Measurements from ENCODE around the gene NDST1.

Gene NDST1

DNA sequence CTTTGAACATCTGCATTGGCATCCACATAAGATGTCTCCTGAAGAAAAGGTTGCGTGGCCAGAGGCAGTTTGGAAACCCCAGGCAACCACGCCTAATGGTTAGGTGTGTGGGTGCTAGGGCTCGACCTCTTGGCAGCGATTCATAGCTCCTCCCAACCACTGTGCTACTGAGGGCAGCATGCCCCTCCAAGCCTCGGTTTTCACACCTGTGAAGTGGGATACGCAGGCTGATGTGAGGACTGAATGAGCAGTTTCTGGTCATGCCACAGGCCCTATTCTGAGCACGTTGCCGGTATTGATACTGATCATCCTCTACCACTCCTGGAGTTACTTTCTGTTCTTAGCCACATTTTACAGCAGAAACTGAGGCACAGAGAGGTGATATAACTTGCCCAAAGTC is 19.1 kb downstream of the NDST1 start:
- Histone ChIP-seq H3K9ac (ENCODE audit: low read depth, low read length) (no peak overlapping the region), H3K9me3 (ENCODE audit: insufficient read depth, low read depth, low read length) (no peaks in the 10 kb centered on the region), H3K27ac (ENCODE audit: low read depth, low read length) (no peak overlapping the region), H3K4me3 (ENCODE audit: low read length) (no peak overlapping the region), H3K4me1 (ENCODE audit: insufficient read depth, low read length) (peaks cover 40% of the 10 kb centered on the region), H3K27me3 (ENCODE audit: insufficient read depth, low read length) (no peaks in the 10 kb centered on the region), H3K36me3 (ENCODE audit: insufficient read depth, low read length) (peaks cover 28% of the 10 kb centered on the region)
- WGBS = 93% methylated on average over 8 of the region's 8 CpGs

DNA sequence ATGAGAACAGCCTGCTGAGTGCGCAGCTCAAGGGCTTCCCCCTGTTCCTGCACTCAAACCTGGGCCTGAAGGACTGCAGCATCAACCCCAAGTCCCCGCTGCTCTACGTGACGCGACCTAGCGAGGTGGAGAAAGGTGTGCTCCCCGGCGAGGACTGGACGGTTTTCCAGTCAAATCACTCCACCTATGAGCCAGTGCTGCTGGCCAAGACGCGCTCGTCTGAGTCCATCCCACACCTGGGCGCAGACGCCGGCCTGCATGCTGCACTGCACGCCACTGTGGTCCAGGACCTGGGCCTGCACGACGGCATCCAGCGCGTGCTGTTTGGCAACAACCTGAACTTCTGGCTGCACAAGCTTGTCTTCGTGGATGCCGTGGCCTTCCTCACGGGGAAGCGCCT is 19.9 kb downstream of the NDST1 start:
- no peak overlapping the region for H3K27ac ChIP-seq (ENCODE audit: low read depth, low read length)
- no peaks in the 10 kb centered on the region for H3K27me3 ChIP-seq (ENCODE audit: insufficient read depth, low read length)
- H3K36me3 ChIP-seq (ENCODE audit: insufficient read depth, low read length) = peaks cover 35% of the 10 kb centered on the region
- 94% methylated on average over 24 of the region's 24 CpGs for WGBS
- H3K4me1 ChIP-seq (ENCODE audit: insufficient read depth, low read length) = peaks cover 40% of the 10 kb centered on the region
- H3K9ac ChIP-seq (ENCODE audit: low read depth, low read length) = no peak overlapping the region
- no peak overlapping the region for H3K4me3 ChIP-seq (ENCODE audit: low read length)
- H3K9me3 ChIP-seq (ENCODE audit: insufficient read depth, low read depth, low read length) = no peaks in the 10 kb centered on the region

DNA sequence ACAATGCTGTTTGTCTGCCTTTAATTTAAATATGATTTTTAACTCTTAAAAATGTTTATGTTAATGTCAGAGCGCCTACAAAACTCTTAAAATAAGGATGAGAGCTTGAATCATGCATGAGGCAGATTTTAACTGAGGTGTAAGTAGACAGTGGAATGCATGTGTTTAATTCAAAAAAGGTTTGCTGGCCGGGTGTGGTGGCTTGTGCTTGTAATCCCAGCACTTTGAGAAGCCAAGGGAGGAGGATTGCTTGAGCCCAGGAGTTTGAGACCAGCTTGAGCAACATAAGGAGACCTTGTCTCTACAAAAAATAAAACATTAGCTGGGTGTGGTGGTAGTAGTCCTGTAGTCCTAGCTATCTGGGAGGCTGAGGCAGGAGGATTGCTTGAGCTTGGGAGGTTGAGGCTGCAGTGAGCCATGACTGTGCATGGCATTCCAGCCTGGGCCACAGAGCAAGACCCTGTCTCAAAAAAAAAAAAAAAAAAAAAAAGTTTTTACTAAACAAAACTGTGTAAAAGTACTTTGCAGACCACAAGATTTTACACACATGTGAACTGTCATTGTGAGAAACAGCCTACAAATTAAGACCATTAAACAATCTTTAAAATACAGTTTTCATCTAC is 21.1 kb downstream of the NDST1 start:
- no peak overlapping the region; the same call in 1 of the 2 replicates for H3K27ac ChIP-seq (ENCODE audit: low read depth, low read length)
- WGBS = 79% methylated on average over 2 of the region's 2 CpGs

DNA sequence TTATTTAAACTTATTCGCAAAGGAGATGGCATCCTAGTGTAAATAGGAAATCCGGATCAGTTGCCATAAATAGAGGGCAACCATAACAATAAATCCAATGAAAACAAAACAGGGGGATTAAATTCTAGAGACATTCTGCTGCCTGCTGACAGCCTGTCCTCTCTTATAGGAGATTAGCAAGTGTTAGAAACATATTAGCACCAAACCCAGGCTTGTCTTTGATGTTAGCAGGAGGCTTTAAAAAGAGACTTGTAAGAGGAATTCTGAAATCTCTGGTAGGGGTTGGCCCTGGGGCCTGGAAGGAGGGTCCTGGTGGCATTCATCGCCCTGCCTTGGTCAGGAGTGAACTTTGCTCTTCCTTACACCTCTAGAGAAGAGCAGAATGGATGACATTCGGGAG is 21.6 kb downstream of the NDST1 start:
- 17% methylated on average over 4 of the region's 4 CpGs for WGBS
- peaks cover 50% of the 10 kb centered on the region for H3K36me3 ChIP-seq (ENCODE audit: insufficient read depth, low read length)
- H3K9me3 ChIP-seq (ENCODE audit: insufficient read depth, low read depth, low read length) = no peaks in the 10 kb centered on the region
- H3K9ac ChIP-seq (ENCODE audit: low read depth, low read length) = no peak overlapping the region
- H3K27ac ChIP-seq (ENCODE audit: low read depth, low read length) = peak overlapping the region; percentile 50; the same call in 1 of the 2 replicates
- H3K4me1 ChIP-seq (ENCODE audit: insufficient read depth, low read length) = peaks cover 29% of the 10 kb centered on the region
- H3K27me3 ChIP-seq (ENCODE audit: insufficient read depth, low read length) = no peaks in the 10 kb centered on the region
- no peak overlapping the region for H3K4me3 ChIP-seq (ENCODE audit: low read length)

More for the DNA sequence above, 21.1 kb downstream of the NDST1 start:
- Histone ChIP-seq H3K36me3 (ENCODE audit: insufficient read depth, low read length) (peaks cover 45% of the 10 kb centered on the region), H3K9me3 (ENCODE audit: insufficient read depth, low read depth, low read length) (no peaks in the 10 kb centered on the region), H3K9ac (ENCODE audit: low read depth, low read length) (no peak overlapping the region), H3K4me1 (ENCODE audit: insufficient read depth, low read length) (peaks cover 33% of the 10 kb centered on the region), H3K4me3 (ENCODE audit: low read length) (no peak overlapping the region), H3K27me3 (ENCODE audit: insufficient read depth, low read length) (no peaks in the 10 kb centered on the region)

DNA sequence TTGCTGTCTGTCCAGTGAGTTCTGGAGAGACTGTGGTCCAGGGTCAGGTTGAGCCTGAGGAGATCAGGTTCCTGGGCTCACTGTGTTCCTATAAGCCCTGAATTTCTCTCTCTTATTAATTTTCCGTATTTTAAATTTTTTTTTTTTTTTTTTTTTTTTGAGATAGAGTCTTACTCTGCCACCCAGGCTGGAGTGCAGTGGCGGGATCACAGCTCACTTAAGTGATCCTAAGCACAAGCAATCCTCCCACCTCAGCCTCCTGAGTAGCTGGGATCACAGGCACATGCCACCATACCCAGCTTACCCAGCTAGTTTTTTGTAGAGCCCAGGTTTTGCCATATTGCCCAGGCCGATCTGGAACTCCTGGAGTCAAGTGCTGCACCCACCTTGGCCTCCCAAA is 22.5 kb downstream of the NDST1 start:
- H3K4me3 ChIP-seq (ENCODE audit: low read length) = no peak overlapping the region
- no peaks in the 10 kb centered on the region for H3K27me3 ChIP-seq (ENCODE audit: insufficient read depth, low read length)
- no peak overlapping the region for H3K9ac ChIP-seq (ENCODE audit: low read depth, low read length)
- WGBS = 92% methylated on average over 2 of the region's 3 CpGs
- H3K36me3 ChIP-seq (ENCODE audit: insufficient read depth, low read length) = peaks cover 59% of the 10 kb centered on the region
- H3K27ac ChIP-seq (ENCODE audit: low read depth, low read length) = peak overlapping the region; percentile 50; the same call in 1 of the 2 replicates
- H3K9me3 ChIP-seq (ENCODE audit: insufficient read depth, low read depth, low read length) = no peaks in the 10 kb centered on the region
- H3K4me1 ChIP-seq (ENCODE audit: insufficient read depth, low read length) = peaks cover 20% of the 10 kb centered on the region

DNA sequence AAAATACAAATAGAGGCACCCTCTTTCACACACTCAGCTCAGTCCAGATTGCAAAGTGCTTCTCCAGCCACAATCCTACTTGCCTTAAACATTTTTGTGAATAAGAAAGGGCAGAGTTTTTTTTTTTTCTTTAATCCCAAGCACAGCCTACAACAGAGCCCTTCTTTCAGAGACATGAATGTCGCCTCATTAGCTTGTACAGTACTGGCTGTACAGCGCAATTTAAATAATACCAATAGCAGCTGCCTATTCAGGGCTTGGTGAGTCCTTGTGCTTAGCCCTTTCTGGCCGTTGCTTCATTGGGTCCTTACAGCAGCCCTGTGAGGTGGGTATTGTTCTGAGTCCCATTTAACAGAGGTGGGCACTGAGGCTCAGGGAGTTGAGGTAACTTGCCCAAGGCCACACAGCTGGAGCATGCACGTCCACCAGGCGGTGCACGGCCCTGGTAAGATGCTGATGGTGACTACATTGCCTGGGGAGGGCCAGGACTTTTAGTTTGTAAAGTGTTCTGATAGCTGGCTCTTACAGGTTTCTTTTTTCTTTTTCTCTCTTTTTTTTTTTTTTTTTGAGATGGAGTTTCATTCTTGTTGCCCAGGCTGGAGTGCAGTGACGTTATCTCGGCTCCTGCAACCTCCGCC is 23.1 kb downstream of the NDST1 start:
- Histone ChIP-seq H3K27me3 (ENCODE audit: insufficient read depth, low read length) (no peaks in the 10 kb centered on the region), H3K4me3 (ENCODE audit: low read length) (no peak overlapping the region), H3K27ac (ENCODE audit: low read depth, low read length) (no peak overlapping the region), H3K9me3 (ENCODE audit: insufficient read depth, low read depth, low read length) (no peaks in the 10 kb centered on the region), H3K9ac (ENCODE audit: low read depth, low read length) (no peak overlapping the region), H3K4me1 (ENCODE audit: insufficient read depth, low read length) (peaks cover 16% of the 10 kb centered on the region), H3K36me3 (ENCODE audit: insufficient read depth, low read length) (peaks cover 65% of the 10 kb centered on the region)
- WGBS = 91% methylated on average over 9 of the region's 9 CpGs

- H3K36me3 ChIP-seq (ENCODE audit: insufficient read depth, low read length) = peaks cover 68% of the 10 kb centered on the region
- H3K27me3 ChIP-seq (ENCODE audit: insufficient read depth, low read length) = no peaks in the 10 kb centered on the region
- WGBS = 91% methylated on average over 9 of the region's 9 CpGs
- no peak overlapping the region for H3K4me3 ChIP-seq (ENCODE audit: low read length)
- no peaks in the 10 kb centered on the region for H3K9me3 ChIP-seq (ENCODE audit: insufficient read depth, low read depth, low read length)
- H3K9ac ChIP-seq (ENCODE audit: low read depth, low read length) = no peak overlapping the region
- peaks cover 11% of the 10 kb centered on the region for H3K4me1 ChIP-seq (ENCODE audit: insufficient read depth, low read length)
- H3K27ac ChIP-seq (ENCODE audit: low read depth, low read length) = no peak overlapping the region
Measured at GRCh38 chr5:150531686-150532085, 23.8 kb downstream of the NDST1 start.

- no peak overlapping the region for H3K27ac ChIP-seq (ENCODE audit: low read depth, low read length)
- H3K27me3 ChIP-seq (ENCODE audit: insufficient read depth, low read length) = no peaks in the 10 kb centered on the region
- WGBS = 92% methylated on average over 7 of the region's 7 CpGs
- no peaks in the 10 kb centered on the region for H3K9me3 ChIP-seq (ENCODE audit: insufficient read depth, low read depth, low read length)
- no peak overlapping the region for H3K9ac ChIP-seq (ENCODE audit: low read depth, low read length)
- no peak overlapping the region for H3K4me3 ChIP-seq (ENCODE audit: low read length)
- peaks cover 11% of the 10 kb centered on the region for H3K4me1 ChIP-seq (ENCODE audit: insufficient read depth, low read length)
- H3K36me3 ChIP-seq (ENCODE audit: insufficient read depth, low read length) = peaks cover 70% of the 10 kb centered on the region
Measured at GRCh38 chr5:150532151-150532550, 24.2 kb downstream of the NDST1 start.

- WGBS = 99% methylated on average over 5 of the region's 5 CpGs
- Histone ChIP-seq H3K4me3 (ENCODE audit: low read length) (no peak overlapping the region), H3K9me3 (ENCODE audit: insufficient read depth, low read depth, low read length) (no peaks in the 10 kb centered on the region), H3K36me3 (ENCODE audit: insufficient read depth, low read length) (peaks cover 67% of the 10 kb centered on the region), H3K27ac (ENCODE audit: low read depth, low read length) (no peak overlapping the region), H3K4me1 (ENCODE audit: insufficient read depth, low read length) (peaks cover 11% of the 10 kb centered on the region), H3K9ac (ENCODE audit: low read depth, low read length) (no peak overlapping the region), H3K27me3 (ENCODE audit: insufficient read depth, low read length) (no peaks in the 10 kb centered on the region)
Measured at GRCh38 chr5:150532996-150533395, 25.1 kb downstream of the NDST1 start.

DNA sequence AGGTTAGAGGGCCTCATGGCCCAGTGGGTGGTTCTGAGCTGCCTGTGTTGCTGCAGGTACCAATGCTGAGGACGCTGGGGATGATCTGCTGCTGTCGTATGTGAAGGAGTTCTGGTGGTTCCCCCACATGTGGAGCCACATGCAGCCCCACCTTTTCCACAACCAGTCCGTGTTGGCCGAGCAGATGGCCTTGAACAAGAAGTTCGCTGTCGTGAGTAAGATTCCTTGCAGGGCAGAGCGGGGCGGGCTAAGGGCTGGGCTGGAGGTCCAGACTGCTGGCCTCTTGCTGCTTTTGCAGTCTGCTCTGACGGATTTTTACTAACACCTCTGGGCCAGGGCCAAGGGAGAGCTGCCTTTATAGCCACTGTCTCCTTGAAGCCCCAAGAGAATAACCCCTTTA is 26.9 kb downstream of the NDST1 start:
- no peaks in the 10 kb centered on the region for H3K27me3 ChIP-seq (ENCODE audit: insufficient read depth, low read length)
- H3K4me3 ChIP-seq (ENCODE audit: low read length) = no peak overlapping the region
- peaks cover 75% of the 10 kb centered on the region for H3K36me3 ChIP-seq (ENCODE audit: insufficient read depth, low read length)
- 95% methylated on average over 9 of the region's 9 CpGs for WGBS
- H3K27ac ChIP-seq (ENCODE audit: low read depth, low read length) = no peak overlapping the region
- H3K4me1 ChIP-seq (ENCODE audit: insufficient read depth, low read length) = peaks cover 5% of the 10 kb centered on the region
- no peak overlapping the region for H3K9ac ChIP-seq (ENCODE audit: low read depth, low read length)
- H3K9me3 ChIP-seq (ENCODE audit: insufficient read depth, low read depth, low read length) = no peaks in the 10 kb centered on the region

- Histone ChIP-seq H3K4me3 (ENCODE audit: low read length) (no peak overlapping the region), H3K4me1 (ENCODE audit: insufficient read depth, low read length) (no peaks in the 10 kb centered on the region), H3K9me3 (ENCODE audit: insufficient read depth, low read depth, low read length) (no peaks in the 10 kb centered on the region), H3K27ac (ENCODE audit: low read depth, low read length) (no peak overlapping the region), H3K27me3 (ENCODE audit: insufficient read depth, low read length) (no peaks in the 10 kb centered on the region), H3K36me3 (ENCODE audit: insufficient read depth, low read length) (peaks cover 83% of the 10 kb centered on the region), H3K9ac (ENCODE audit: low read depth, low read length) (no peak overlapping the region)
- WGBS = 95% methylated on average over 14 of the region's 14 CpGs
Measured at GRCh38 chr5:150535611-150536010, 27.7 kb downstream of the NDST1 start.
